GM18502 (cell line): Measurements from ENCODE around the gene PDE7B.

Source experiments
- ATAC-seq: cut with Tn5 transposase; IDR thresholded peaks from one replicate; pipeline ENCODE4 v1.9.1; 2021; ENCODE audit warnings: mild to moderate bottlenecking; ENCODE audit not compliant: unreplicated experiment, poor library complexity

PDE7B gene

GRCh38 chr6:135851442-135852271 lies at the start of gene PDE7B:
Gene PDE7B (plus strand): TSS chr6:135851701.
- ATAC-seq: peak; percentile 94

DNA sequence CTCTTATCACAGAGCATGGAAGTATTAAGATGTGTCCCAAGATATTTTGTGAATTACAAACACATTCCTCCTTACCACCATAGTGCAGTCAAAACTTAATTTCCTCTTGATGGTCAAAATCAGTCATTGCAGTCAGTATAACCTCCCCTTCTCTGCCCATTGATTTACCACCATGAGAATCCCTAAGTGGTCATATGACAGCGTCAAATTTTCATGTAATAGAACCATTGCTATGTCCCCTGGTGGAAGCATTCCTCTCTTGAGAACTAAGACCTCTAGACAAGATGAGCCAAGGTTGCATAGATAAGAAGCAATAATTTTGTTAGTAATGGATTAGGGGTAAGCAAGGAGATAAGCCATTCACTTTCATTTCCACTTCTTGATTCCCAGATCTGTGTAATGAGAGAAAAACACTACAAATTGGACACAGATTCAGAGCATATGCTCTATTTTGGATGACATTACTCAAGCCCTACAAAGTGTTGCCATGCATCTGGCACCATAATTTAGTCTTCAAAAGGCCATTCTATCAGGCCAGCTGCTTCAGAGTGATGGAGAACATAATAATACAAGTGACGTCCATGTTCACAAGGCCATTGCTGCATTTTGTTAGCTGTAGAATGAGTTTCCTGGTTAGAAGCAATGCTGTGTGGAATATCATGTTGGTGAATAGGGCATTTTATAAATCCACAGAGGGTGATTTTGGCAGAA lies 49.6 kb upstream of the PDE7B start:
- ATAC-seq: no peak

DNA sequence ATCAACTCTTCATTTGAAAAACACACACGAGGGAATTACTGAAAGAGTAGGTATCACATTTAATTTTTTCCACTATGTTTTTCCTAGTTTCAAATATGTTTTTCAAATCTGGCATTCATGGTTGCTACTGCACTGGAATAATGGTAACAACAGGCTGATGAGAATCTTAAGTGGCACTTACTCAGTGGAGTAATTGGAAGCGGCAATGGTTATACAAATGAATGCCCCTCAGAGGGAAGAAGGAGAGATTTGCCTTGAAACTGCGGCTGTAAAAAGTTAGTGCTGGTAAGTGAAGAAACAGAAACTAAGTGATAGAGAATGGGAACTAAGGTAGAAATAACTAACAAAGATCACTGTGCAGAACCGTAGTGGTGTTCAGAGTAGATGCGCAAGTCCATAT lies 41.0 kb upstream of the PDE7B start:
- no peak for ATAC-seq

DNA sequence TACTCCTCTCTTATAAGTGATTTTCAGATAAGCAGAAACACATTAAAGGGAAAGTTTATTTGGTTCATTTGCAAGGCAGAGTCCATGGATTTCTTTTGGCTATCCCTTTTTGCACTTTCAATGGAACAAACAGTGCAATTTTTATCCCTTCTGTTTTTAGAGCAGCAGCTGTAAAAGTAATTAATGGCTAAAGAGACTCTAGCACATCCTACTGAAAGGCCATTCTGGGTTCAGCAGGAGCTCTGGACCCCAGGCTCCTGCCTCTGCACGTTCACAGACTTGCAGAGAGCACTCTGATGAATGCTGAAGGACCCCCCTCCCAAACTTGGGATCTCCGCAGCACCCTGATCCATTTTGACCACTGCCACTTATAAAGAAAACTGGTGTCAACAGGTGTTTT lies 40.3 kb upstream of the PDE7B start:
- ATAC-seq: no peak

- no peak for ATAC-seq
These were observed 39.6 kb upstream of the PDE7B start for GRCh38 chr6:135811644-135812526.

DNA sequence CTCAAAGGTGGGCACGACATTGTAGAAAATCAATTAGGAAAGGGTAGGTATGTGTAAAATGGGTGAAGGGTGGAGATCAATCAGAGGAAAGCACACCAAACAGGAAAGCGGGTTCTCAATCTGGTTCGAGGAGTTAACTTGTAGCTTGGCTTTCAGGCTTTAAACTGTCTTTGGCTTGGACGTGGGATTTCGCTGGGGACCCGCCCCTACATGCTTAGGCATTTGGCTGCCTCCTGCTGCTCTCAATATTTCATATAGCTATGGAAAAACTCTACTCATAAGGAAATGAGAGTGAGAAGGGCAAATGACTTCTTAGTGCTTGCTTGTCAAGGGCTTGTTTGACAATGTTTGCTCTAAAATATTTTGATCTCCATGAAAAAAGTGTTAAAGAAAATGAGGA lies 38.1 kb upstream of the PDE7B start:
- no peak for ATAC-seq

GRCh38 chr6:135814043-135814442 lies 37.5 kb upstream of the PDE7B start:
- ATAC-seq: no peak

DNA sequence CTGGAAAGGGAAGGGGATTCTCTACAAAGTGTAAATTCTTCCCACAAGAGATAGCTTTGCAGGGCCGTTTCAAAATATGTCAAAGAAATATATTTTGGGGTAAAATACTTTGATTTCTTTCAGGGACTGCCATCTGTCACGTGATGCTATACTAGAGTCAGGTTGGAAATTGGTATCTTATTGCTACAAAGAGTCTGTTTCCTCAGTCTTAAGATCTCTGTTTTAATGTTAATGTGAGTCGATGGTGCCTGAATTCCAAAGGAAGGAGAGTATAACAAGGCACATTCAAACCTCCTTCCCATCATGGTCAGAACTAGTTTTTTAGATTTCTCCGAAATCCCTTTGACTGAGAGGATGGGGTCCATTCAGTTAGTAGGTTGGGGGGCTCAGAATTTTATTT lies 36.3 kb upstream of the PDE7B start:
- ATAC-seq: no peak

DNA sequence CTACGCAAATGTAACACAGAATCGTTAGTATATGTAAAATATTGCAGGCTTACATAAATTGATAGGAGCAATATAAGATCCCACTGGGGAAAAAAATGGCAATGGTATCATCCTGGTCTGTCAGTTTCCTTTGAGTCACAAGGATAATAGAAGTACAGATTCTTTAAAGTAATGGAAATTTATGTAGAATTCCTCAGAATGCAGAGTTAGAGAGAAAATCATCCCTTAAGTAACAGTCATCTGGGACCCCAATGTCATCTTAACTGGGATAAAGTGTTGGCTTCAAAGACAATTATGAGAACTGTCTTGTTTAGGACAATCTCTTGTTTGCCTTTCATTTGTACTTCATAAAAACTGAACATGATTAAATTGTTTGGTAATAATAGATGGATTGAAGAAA lies 34.5 kb upstream of the PDE7B start:
- ATAC-seq: no peak

- no peak for ATAC-seq
These were observed 31.8 kb upstream of the PDE7B start for GRCh38 chr6:135819665-135820064.

GRCh38 chr6:135820340-135820739 lies 31.2 kb upstream of the PDE7B start:
- ATAC-seq: no peak

GRCh38 chr6:135823851-135824250 lies 27.6 kb upstream of the PDE7B start:
- ATAC-seq: no peak

DNA sequence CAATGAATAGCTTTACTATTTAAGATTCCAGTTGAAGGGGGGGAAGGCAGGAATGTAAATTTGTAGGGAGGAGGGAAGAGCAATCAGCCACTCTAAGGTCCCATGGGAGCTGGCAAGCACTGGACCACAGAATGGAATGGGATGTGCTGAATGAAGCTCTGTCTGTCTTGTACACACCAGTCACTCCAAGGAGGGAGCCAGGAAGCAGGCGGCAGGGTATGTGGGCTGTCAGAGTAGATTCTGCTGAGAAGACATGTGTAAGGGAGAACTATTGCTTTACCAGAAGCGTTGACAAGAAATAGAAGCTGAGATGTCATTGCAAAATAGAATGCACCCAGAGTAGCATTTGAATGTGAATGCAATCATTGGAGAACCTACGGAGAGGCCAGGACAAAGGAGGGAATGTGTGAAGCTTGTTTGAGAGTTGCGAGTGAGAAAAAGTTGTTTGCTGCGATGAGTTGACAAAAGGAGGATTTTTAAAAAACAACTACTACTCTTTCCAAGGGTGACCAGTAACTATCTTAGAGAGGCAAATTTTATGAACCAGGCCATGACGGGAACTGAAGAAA lies 25.2 kb upstream of the PDE7B start:
- no peak for ATAC-seq

- no peak for ATAC-seq
These were observed 23.5 kb upstream of the PDE7B start for GRCh38 chr6:135828021-135828420.

- ATAC-seq: no peak
These were observed 21.0 kb upstream of the PDE7B start for GRCh38 chr6:135830452-135830881.

DNA sequence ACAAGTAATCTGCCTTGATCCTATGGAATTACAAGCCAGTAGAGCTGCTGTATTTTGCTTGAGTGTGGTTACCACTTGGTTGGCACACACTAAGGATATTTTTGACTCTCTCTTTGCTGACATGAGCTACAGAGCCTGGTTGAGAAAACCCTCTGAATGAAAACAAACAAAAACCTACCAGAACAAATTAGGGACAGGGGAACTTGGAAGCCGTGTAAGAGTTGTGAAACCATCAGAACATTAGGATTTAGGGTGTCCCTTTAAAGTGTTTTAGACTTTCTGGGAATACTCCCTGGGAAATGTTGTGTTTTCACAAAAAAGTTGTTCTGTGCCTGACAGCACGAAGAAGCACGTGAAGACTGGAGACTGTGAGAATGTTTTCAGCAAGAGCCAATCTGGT lies 20.5 kb upstream of the PDE7B start:
- no peak for ATAC-seq

DNA sequence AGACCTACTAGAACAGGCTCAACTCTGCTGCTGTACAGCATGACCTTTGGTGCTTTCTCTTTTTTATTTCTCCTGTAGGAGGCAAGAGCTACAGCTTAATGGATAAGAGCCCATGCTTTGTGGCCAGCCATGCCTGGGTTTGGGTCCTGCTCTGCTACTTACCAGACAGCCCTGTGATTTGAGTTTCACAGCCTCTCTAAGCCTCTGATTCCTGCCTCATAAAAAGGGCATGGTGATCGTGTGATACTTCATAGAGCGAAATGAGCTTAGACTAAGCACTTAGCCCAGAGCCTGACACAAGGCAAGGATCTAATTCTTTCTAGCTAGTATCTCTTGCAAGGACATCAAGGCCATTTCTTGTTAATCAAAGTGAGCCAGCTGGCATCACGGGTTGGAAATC lies 19.3 kb upstream of the PDE7B start:
- ATAC-seq: no peak

- no peak for ATAC-seq
These were observed 17.7 kb upstream of the PDE7B start for GRCh38 chr6:135833771-135834170.

GRCh38 chr6:135837735-135838449 lies 13.6 kb upstream of the PDE7B start:
- no peak for ATAC-seq

GRCh38 chr6:135839121-135839520 lies 12.4 kb upstream of the PDE7B start:
- ATAC-seq: no peak
